Islet of Langerhans (tissue), 1 donor: ENCODE results near the gene ATL2.
"Not testable (repeated sequence)": the region's sequence is repeated elsewhere in the genome, so short reads cannot be mapped to it uniquely, and the experiment has no call there.

Experiments used
- FAIRE-seq: peaks from one replicate; lab custom pipeline; 2011; peaks lifted over from hg19 to GRCh38; lab: Jason Lieb, UNC

ATL2 gene

GRCh38 chr2:38377050-38377828 is at the start of gene ATL2:
ATL2 (minus strand) TSS chr2:38377273; CDS start chr2:38377260, 13 bp downstream.
- no peak for FAIRE-seq

DNA sequence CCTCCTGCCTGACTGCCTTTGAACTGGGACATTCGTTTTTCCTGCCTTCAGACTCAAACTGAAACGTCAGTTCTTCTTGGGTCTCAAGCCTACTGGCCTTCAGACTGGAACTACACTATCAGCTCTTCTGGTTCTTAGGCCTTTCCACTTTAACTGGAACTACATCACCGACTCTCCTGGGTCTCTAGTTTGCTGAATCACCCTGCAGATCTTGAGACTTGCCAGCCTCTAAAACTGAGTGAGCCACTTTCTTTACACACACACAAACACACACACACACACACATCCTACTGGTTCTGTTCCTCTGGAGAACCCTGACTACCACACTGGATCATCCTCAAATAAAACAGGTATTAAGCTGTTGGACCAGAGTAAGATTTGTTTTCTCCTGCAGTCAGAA is 46.7 kb upstream of the ATL2 start:
- FAIRE-seq, result no peak

DNA sequence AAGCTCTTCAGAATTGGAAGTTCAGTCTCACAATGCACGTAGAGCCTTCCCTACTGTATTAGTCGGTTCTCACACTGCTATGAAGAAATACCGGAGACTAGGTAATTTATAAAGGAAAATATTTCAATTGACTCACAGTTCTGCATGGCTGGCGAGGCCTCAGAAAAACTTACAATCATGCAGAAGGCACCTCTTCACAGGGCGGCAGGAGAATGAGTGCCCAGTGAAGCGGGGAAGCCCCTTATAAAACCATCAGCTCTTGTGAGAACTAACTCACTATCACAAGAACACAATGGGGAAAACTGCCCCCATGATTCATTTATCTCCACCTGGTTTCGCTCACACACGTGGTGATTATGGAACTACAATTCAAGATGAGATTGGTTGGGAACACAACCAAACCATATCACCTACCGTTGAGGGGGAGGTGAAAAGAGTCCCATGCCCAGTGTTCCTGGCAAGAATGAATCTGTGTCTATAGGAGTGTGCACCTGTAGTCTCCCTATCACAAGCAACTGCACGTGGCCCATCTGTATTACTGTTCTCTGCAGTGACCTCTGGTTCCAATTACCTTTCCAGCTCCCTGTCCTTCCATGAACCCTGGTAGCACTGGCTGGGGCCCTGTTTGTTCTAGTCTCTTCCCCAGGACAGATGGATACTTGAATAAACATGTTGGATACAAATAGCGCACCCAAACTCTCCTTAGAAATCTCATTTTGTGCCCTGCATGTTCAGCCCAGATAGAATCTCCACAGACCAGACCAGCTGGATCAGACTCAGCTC is 44.4 kb upstream of the ATL2 start:
- FAIRE-seq, result no peak

DNA sequence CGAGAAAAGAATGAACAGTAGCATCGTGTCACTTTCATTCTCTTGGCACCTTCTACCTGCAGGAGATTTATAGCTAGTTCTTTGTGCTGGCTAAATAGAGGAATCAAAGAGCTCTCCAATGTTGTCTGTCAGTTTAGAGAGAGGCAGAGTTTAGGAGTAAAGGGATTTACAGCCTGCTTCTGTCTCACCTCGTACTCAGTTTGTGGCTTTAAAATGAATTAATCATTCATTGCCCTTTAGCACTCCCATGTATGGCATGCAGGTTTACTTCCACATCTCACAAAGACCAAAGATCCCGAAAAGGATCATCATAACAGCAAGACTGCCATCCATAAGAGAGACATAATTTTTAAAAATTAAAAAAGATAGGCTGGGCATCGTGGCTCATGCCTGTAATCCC is 42.4 kb upstream of the ATL2 start:
- no peak for FAIRE-seq

GRCh38 chr2:38418735-38419134 is 41.7 kb upstream of the ATL2 start:
- no peak for FAIRE-seq

DNA sequence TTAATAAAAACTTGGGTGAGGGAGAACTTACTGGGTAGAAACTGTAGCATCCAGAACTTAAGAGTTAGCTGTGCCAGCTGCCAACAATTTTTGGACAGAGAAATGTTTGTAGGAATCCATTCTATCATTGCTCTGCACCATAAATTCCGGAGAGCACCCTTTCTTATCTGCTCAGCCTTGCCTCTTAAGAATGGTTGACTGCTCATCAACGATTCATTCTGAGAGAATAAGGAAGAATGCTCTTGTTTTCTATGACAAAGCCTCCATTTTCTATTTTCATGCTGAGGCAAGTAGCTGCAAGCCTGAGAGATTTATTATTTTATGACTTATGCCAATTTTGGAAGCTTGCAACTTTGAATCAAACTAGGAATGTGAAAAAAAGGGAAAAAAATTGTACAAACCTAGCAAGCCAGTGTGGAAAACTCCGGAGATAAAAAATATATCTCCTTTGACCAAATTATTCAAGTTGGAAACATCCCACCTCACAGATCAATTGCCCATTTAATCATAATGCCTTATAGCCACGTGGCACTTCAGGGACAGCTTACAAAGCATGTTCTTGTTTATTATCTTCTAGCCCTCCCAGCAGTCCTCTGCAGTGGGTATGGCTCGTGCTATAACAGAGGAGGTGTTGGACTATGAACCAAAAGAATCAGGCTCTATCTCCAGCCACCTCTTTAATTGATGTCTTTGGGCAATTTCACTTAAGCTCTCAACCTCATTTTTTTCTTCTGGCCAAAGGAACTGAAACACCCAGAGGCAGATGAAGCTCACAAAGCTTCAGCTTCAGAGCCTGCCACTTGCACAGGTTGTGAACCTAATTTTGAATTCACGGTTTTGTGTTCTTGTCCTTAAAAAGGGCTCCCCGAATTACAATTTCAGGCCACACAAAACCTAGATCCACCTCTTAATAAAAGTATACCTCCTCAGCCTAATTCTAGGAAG is 40.9 kb upstream of the ATL2 start:
- no peak for FAIRE-seq

- no peak for FAIRE-seq
Measured at GRCh38 chr2:38416296-38417036, 39.4 kb upstream of the ATL2 start.

DNA sequence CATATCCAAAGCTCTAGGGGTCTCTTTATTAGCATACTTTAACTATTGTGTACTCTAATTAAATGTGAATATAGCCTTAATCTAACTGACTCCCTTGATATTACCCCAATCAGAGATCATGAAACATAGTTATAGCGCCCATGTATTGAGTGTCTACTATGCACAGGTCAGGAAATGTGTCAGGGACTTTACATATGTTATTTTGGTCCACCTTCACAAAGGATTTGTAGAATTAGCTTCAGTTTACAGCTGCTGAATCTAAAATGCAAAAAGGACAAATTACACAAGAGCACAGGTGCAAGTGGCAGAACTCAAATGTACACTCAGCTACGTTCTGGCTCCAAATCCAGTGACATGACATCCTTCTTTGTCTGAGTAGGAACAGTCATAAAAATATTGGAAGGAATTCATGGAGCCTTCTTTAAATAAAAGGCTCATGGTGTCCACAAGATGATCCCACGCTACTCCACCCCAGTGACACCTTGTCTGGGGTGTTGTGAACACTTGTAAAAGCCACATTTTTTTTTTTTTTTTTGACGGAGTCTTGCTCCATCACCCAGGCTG is 38.7 kb upstream of the ATL2 start:
- FAIRE-seq, result no peak

DNA sequence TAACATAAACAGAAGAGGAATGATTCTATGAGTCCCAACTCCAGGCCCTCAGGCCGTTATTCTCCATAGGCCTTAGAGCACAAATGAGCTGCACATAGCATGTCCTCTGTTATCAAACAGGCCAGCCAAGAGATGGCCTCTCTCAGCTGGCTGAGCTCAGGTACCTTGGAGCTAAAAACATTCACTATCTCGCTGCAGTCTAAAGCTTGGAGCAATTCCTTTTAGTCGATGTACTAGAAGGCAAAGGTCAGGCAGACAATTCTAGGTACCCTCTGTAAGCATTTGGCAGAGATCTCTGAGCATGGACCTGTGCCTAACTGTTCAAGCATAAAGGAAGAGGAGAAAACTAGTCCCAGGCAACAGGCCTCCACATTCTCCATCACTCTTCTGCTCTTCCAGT is 38.0 kb upstream of the ATL2 start:
- FAIRE-seq, result no peak

GRCh38 chr2:38412235-38412871 is 35.3 kb upstream of the ATL2 start:
- FAIRE-seq, result not testable (repeated sequence)

GRCh38 chr2:38409156-38410102 is 32.4 kb upstream of the ATL2 start:
- FAIRE-seq, result no peak

DNA sequence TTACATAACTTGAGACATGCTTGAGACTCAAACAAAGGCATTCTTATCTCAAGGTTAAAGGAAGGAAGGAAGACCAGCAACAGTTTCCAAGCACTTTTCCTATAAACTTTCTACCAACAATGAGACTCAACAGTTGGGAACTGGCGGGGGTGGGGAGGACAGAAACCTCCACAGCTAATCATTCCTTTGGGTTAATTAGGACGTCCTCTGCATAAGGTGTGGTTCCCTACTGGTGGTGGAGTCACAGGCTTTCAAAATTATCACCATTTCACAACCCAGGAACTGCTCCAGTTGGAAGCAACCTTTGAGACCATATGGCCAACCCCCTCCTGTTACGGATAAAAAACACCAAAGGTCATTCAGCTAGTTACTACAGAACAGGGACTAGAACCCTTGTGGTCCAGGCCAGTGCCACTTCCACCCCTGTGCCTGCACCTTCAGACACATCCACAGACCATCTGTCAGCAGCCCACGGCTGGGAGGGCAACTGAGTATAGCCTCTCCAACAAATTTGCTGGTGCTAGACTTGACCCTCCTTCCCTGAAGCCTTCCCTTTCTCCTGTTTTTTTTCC is 30.1 kb upstream of the ATL2 start:
- no peak for FAIRE-seq

DNA sequence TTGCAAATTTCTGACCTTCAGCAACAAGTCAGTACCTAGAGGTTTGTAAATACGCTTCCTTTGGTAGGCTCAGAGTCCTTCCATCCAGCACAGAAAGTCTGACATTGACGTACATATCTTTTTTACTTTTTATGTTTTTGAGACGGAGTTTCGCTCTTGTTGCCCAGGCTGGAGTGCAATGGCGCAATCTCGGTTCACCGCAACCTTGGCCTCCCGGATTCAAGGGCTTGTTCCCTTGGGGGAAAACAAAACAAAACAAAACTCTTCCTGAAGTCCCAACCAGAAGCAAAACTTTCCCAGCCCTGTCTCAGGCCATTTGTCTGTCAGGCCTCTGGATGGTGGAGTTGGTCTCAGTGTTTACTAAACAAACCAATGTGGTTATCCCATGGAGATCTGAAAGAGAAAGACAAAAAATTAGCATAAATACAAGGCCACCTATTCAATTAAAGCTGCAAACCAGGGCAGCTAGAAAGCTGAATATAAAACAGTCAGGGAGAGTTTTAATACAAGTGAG is 29.6 kb upstream of the ATL2 start:
- no peak for FAIRE-seq

DNA sequence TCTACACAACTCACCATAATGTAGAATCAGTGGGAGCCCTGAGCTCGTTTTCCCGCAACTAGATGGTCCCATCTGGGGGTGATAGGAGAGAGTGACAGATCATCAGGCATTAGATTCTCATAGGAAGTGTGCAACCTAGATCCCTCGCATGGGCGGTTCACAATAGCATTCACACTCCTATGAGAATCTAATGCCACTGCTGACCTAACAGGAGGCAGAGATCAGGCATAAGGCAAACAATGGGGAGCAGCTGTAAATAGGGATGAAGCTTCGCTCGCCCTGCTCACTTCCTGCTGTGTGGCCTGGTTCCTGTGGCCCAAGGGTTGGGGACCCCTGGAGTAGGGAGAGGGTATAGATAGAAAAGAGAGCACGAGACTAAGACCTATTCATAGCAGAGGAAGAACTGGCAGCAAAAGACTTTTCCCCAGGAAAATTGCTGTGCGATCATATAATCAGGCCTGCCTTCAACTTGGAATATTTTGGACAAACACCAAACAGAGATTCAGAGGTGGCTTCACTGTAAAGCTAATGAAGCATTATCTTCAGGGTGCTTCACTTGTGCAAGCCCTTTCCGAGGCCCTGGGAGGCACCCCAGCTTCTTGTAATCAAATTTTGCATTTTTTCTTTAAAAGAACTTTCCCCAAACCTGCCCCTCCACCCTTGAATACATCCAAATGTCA is 29.0 kb upstream of the ATL2 start:
- no peak for FAIRE-seq

GRCh38 chr2:38400513-38400912 is 23.4 kb upstream of the ATL2 start:
- no peak for FAIRE-seq

- no peak for FAIRE-seq
Measured at GRCh38 chr2:38398739-38399138, 21.7 kb upstream of the ATL2 start.

DNA sequence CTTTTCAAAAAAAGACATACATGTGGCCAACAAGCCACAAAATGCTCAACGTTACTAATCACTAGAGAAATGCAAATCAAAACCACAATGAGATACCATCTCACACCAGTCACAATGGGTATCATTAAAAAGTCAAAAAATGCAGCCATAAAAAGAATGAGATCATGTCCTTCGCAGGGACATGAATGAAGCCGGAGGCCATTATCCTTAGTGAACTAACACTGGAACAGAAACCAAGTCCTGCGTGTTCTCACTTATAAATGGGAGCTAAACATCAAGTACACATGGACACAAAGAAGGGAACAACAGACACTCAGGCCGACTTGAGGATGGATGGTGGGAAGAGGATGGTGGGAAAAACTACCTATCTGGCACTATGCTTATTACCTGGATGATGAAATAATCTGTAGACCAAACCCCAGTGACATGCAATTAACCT is 17.8 kb upstream of the ATL2 start:
- FAIRE-seq, result no peak

- no peak for FAIRE-seq
Measured at GRCh38 chr2:38394041-38394440, 17.0 kb upstream of the ATL2 start.

DNA sequence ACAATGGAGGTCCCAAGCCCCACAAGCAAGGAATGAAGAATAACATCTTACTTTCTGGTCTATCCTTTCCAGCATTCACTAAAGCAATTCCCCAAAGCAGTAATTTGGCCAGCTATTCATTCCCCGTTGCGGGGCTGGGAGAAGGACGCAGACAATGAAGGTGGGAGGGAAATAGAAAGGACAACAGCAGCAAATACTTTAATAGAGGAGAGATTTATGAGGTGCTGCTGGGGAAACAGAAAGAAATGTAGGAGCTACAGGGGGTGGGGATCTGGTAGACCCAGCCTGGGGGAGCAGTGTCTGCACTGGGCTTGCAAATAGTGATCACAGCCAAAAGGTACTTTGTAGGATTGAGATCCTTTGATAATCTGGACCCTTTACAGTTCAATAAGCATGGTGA is 13.9 kb upstream of the ATL2 start:
- FAIRE-seq, result no peak
